HepG2 (cell line): ENCODE results near the gene WDR91. TPM values are rescaled to one million over a fixed set of nuclear protein-coding genes. Genes with fewer than 3 reads are reported as not detected.

Source experiments
- CREM ChIP-seq, 2 experiments: sonication (generic) in 1 of 2; formaldehyde crosslinking in 1 of 2; IDR thresholded peaks; 2 replicates each; pipeline versions ENCODE4 v1.4.0 to v1.6.1; 2016 to 2020; ENCODE audit warnings: antibody characterized with exemption in 1 of 2, mild to moderate bottlenecking in 1 of 2, missing genetic modification reagents in 1 of 2
- DMAP1 ChIP-seq: IDR thresholded peaks from 2 replicates; pipeline ENCODE4 v1.6.1; 2016
- ELF3 ChIP-seq: IDR thresholded peaks from 2 replicates; pipeline ENCODE4 v1.6.1; 2016; ENCODE audit warnings: missing genetic modification reagents, missing compliant biosample characterization
- EP300 ChIP-seq, 3 experiments: sonication (generic) in 1 of 3; formaldehyde crosslinking in 1 of 3; IDR thresholded peaks; 2 replicates each; pipeline versions ENCODE4 v1.5.1 to v1.6.1; 2011 to 2020; ENCODE audit warnings: low read depth in 2 of 3, low read length in 2 of 3, borderline replicate concordance in 1 of 3, improper control_type of control experiment in 1 of 3, mild to moderate bottlenecking in 1 of 3, missing genetic modification reagents in 1 of 3, moderate library complexity in 1 of 3
- FOSL2 ChIP-seq: sonication (generic); formaldehyde crosslinking; IDR thresholded peaks from 2 replicates; pipeline ENCODE4 v1.4.0; 2020; ENCODE audit warnings: missing genetic modification reagents
- HIC2 ChIP-seq: sonication (generic); formaldehyde crosslinking; IDR thresholded peaks from 2 replicates; pipeline ENCODE4 v1.9.0; 2022; ENCODE audit warnings: low read depth, missing genetic modification reagents
- JUNB ChIP-seq: sonication (generic); formaldehyde crosslinking; IDR thresholded peaks from 2 replicates; pipeline ENCODE4 v1.8.0; 2022; ENCODE audit warnings: missing genetic modification reagents, mild to moderate bottlenecking, borderline replicate concordance
- NFE2L1 ChIP-seq: sonication (generic); formaldehyde crosslinking; IDR thresholded peaks from 2 replicates; pipeline ENCODE4 v1.4.0; 2020; ENCODE audit warnings: missing genetic modification reagents, mild to moderate bottlenecking, borderline replicate concordance
- ZGPAT ChIP-seq: IDR thresholded peaks from 2 replicates; pipeline ENCODE4 v1.6.1; 2016; ENCODE audit warnings: mild to moderate bottlenecking
- ZNF317 ChIP-seq: sonication (generic); formaldehyde crosslinking; IDR thresholded peaks from 2 replicates; pipeline ENCODE4 v1.5.0; 2020; ENCODE audit warnings: mild to moderate bottlenecking, missing genetic modification reagents
- ZNF512B ChIP-seq: sonication (generic); formaldehyde crosslinking; IDR thresholded peaks from 2 replicates; pipeline ENCODE4 v1.5.1; 2020; ENCODE audit warnings: missing genetic modification reagents, mild to moderate bottlenecking, borderline replicate concordance
- ZNF687 ChIP-seq: sonication (generic); formaldehyde crosslinking; IDR thresholded peaks from 2 replicates; pipeline ENCODE4 v1.5.1; 2020; ENCODE audit warnings: mild to moderate bottlenecking, missing genetic modification reagents, moderate library complexity
- polyA plus RNA-seq, 8 experiments: library from polyadenylated mRNA; depleted of rRNA in 3 of 8; stranded (reverse) in 7 of 8; unstranded in 1 of 8; fragments of >200 nt; fragmentation: Illumina TruSeq in 4 of 8; extraction: Trizol in 4 of 8; gene quantifications; 2 replicates each; pipeline versions ENCODE4 v1.2.1 to v1.2.3, GENCODE V29; 2011 to 2016; ENCODE audit warnings: low read depth in 4 of 8, missing spikeins in 1 of 8, mixed read lengths in 1 of 8; ENCODE audit not compliant: insufficient read depth in 1 of 8
- total RNA-seq, 5 experiments: library from RNA; depleted of rRNA; stranded (reverse); fragments of >200 nt; fragmentation: Illumina TruSeq; extraction: Trizol; gene quantifications; 2 replicates each; pipeline ENCODE4 v1.2.3, GENCODE V29; 2016; ENCODE audit warnings: low read depth in 1 of 5

Gene WDR91
- total and polyA plus RNA-seq, 2 of the 13 experiments (the other 11 are each of a cell fraction or from before 2014, with no cell fraction given): 11.6 to 12.1 TPM

- TF ChIP-seq HIC2 (CRISPR knock-in tag): 0 out of 2 replicates have a peak, but pooled peaks have one; percentile 38
- no peak for TF ChIP-seq CREM (IDR thresholded peaks at IDR 0.05)
- TF ChIP-seq CREM (CRISPR knock-in tag; IDR thresholded peaks at IDR 0.05): no peak
- TF ChIP-seq DMAP1 (CRISPR knock-in tag): no peak
- 0 out of 2 replicates have a peak, but pooled peaks have one; percentile 25 for TF ChIP-seq ZGPAT
- TF ChIP-seq ELF3 (CRISPR knock-in tag): 0 out of 2 replicates have a peak, but pooled peaks have one; percentile 26
- TF ChIP-seq ZNF687: 0 out of 2 replicates have a peak, but pooled peaks have one; percentile 11
- 0 out of 2 replicates have a peak, but pooled peaks have one; percentile 20 for TF ChIP-seq NFE2L1 (CRISPR knock-in tag)
- 0 out of 4 replicates have a peak, but pooled peaks of 1 of the 2 experiments have one; percentile 8 for TF ChIP-seq EP300 (IDR thresholded peaks at IDR 0.05; ENCODE audit: low read depth in 2 of 2, low read length in 2 of 2)
- TF ChIP-seq EP300 (CRISPR knock-in tag; IDR thresholded peaks at IDR 0.05; ENCODE audit: borderline replicate concordance): 0 out of 2 replicates have a peak, but pooled peaks have one; percentile 10
- peak; percentile 55; the same call in 1 of the 2 replicates for TF ChIP-seq FOSL2 (CRISPR knock-in tag)
- TF ChIP-seq ZNF317 (CRISPR knock-in tag): no peak
- 0 out of 2 replicates have a peak, but pooled peaks have one; percentile 56 for TF ChIP-seq ZNF512B (CRISPR knock-in tag)
- TF ChIP-seq JUNB (CRISPR knock-in tag): no peak
Measured at GRCh38 chr7:135253851-135254771, 42.8 kb upstream of the WDR91 start (continued).
